CD4-positive, alpha-beta T cell treated with Interleukin-2 at 100 ng/mL for 4 hours (primary cell): ENCODE data around the gene CD300A.

Experiments
- DNase-seq: peaks from one replicate; pipeline ENCODE4 v3.0.0-alpha.2; 2020; ENCODE audit warnings: low spot score

The CD300A gene

DNA sequence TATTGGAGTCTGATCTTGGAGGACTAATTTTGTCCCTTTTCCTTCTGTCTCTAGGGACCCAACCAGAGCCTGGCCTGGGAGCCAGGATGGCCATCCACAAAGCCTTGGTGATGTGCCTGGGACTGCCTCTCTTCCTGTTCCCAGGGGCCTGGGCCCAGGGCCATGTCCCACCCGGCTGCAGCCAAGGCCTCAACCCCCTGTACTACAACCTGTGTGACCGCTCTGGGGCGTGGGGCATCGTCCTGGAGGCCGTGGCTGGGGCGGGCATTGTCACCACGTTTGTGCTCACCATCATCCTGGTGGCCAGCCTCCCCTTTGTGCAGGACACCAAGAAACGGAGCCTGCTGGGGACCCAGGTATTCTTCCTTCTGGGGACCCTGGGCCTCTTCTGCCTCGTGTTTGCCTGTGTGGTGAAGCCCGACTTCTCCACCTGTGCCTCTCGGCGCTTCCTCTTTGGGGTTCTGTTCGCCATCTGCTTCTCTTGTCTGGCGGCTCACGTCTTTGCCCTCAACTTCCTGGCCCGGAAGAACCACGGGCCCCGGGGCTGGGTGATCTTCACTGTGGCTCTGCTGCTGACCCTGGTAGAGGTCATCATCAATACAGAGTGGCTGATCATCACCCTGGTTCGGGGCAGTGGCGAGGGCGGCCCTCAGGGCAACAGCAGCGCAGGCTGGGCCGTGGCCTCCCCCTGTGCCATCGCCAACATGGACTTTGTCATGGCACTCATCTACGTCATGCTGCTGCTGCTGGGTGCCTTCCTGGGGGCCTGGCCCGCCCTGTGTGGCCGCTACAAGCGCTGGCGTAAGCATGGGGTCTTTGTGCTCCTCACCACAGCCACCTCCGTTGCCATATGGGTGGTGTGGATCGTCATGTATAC lies 26.5 kb upstream of the CD300A start:
- DNase-seq: no peak

DNA sequence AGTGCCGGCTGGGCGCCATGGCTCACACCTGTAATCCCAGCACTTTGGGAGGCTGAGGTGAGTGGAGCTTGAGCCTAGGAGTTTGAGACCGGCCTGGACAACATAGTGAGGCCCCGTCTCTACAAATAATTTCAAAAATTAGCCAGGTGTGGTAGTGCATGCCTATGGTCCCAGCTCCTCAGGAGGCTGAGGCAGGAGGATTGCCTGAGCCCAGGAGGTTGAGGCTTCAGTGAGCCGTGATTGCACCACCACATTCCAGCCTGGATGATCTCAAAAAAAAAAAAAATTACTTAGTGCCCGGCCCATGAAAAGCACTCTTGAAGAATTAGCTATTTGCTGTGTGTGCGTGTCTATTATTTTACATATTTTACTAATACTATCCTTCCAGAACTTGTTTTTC lies 24.9 kb upstream of the CD300A start:
- DNase-seq: no peak

DNA sequence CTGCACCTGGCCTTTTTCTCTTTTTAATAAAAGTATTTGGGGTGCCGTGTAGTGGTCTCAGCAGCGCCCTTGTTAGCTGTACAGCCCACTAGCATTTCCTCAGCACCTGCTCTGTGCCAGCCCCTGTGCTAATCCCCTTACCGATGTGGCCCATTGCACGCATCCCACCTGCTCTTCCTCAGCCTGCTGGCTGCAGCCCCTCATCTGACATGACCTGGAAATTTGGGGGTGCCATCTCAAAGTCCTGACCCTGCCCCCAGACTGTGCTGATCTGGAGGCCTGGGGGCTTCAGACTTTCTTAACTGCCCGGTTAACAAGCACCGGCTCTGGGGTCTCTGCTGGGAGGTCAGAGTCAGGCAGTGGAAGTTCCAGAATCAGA lies 24.2 kb upstream of the CD300A start:
- no peak for DNase-seq

DNA sequence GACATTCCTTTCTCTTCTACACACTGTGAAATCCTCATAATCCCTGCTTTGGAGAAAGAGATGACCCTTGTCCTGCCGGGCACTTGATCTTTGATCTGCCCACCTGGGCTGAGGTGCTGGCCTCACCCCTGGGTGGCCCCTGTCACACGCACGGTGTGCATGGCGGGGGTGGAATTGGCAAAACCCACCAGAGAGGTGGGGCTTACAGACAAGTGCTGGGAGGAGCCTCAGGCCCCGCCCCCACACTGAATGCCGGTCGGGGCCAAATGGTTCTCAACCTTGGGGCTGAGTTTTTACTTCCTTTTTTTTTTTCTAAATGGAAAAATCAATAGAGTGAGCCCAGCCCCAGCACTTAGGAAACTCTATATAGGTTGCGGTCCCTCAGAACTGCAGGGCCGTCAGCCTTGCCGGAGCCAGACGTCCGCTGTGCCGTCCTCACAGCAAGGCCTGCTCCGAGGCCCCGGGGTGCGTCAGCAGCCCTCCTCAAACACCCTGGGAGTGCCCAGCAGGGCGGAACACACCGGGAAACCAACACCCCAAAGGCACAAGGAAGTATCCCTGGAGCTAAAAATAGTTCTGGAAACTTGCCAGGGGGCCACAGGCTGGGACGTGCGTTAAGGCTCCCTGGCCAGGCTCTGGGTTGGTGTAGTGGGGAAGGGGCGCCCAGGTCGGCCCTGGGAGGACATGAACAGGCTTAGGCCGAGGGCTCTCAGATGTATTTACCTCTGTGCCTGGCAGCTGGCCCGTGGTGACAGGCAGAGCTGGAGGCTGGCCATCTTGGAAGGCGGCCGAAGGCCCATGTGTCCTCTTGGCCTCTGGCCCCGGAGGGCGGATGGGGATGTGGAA lies 23.5 kb upstream of the CD300A start:
- no peak for DNase-seq

DNA sequence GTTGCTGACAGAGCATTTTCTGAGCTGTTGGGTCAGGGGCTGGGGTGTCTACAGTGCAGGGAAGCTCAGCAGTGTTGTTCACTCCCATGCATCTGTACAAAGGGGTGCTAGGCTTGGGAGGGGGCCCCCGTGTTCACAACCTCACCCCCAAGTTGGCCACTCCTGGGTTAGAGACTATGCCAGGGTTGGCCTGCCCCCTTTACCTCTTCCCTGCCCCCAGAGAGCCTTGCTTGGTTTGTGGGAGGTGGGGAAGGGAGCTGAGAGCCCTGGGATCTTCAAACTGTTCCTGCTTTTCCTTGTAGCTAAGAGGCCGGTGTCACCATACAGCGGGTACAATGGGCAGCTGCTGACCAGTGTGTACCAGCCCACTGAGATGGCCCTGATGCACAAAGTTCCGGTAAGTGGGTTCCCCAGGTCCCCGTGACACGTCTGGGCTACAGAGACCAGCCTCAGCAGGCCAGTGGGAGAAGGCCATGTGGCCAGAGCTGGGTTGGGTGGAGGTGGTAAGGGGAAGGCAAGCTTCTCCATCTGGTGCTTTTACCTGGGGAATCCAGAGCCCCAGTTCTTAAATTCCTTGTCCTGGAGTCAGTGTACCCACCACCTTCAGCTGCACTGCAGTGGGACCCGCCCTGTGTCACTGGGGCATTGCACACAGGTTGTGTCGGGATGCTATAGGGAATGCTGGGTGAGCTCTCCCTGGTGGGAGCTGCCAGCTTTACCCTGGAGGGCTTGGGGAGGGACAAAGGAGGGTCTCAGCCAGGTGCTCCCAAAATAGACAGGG lies 22.7 kb upstream of the CD300A start:
- no peak for DNase-seq

DNA sequence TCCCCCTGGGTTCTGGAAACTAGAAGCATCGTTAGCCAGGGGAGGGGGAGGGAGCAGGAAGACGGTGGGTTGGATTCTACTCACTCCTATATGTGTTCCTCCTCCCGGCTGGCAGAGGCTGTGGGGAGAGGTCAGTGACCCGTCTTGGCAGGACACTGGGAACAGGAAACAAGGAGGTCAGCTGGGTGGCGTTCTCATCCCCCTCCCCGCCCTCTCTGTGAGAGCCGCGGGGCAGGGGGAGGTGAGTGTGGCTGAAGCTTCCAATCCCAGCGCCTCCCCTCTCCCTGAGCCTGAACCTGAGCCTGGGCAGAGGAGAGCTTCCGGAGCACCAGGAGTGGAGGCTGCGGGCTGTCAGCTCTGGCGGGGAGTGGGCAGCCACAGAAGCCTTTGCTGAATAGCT lies 22.0 kb upstream of the CD300A start:
- DNase-seq: no peak

DNA sequence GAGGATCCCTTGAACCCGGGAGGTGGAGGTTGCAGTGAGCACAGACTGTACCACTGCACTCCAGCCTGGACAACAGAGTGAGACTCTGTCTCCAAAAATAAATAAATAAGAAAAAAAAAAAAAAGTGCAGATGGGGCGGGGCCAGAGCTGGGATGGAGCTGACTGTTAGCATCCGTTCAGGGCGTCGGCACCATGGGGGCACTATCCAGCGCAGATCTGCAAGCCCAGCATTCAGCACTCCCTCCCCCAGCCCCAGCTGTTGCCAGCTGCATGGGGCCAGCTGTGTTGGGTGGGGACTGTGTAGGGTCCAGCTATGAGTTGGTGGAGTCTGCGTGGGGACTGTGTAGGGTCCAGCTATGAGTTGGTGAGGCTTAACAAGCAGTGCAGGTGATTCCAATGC lies 21.3 kb upstream of the CD300A start:
- DNase-seq: no peak

DNA sequence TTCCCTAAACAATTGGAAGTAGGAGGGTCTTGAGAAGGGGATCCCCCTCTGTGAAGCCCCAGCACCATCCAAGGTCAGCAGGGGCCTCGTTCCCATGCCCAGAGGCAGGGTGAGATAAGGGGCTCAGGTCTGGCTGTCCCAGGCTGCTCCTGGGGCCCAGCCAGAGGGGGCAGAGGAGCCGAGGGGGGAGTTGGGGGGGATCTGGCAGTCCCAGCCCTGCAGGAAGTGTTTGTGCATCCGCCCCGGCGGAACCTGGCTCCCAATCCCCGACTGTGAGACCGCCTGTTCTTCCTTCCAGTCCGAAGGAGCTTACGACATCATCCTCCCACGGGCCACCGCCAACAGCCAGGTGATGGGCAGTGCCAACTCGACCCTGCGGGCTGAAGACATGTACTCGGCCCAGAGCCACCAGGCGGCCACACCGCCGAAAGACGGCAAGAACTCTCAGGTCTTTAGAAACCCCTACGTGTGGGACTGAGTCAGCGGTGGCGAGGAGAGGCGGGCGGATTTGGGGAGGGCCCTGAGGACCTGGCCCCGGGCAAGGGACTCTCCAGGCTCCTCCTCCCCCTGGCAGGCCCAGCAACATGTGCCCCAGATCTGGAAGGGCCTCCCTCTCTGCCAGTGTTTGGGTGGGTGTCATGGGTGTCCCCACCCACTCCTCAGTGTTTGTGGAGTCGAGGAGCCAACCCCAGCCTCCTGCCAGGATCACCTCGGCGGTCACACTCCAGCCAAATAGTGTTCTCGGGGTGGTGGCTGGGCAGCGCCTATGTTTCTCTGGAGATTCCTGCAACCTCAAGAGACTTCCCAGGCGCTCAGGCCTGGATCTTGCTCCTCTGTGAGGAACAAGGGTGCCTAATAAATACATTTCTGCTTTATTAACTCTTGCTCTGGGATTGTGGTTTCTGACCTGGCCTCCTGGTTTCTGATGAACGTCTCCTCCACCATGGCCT lies 19.6 kb upstream of the CD300A start:
- DNase-seq: no peak

DNA sequence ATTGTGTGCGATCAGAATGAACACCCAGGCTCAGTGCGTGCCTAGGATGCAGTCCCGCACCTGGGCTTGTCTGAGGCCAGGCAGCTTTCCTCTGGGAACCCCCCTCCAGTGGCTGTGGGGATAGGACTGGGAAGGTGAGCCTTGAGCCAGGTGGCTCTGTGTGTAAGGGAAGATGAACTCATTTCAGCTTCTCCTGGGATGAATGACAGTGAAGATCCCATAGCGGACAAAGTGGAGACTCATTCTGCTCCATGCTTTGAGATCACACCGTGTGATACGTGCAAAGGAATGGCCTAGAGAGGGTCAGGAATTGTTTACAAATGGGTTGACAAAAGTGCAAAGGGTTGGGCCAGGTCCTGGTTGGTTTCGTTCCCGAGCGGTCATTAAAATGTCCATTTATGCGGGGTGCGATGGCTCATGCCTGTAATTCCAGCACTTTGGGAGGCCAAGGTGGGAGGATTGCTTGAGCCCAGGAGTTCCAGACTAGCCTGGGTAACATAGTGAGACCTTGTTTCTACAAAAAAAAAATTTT lies 18.7 kb upstream of the CD300A start:
- no peak for DNase-seq

DNA sequence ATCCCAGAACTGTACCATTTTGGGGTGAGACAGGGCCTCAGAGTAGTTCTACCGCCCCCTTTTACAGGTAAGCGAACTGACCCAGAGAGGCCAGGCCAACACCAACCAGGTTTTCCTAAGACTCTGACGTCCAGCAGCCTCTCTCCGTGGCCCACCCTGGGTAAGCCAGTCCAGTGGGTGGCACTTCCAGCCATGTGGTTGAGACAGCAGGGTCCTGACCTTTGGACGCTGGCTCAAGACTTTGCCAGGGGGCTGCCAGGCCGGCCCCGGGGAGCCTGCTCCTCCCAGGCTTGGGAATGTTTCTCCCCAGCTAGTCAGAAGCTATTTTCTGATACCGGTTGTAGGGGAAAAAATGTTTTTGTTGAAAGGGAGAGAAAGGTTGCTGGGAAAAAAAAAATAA lies 17.7 kb upstream of the CD300A start:
- DNase-seq: no peak

DNA sequence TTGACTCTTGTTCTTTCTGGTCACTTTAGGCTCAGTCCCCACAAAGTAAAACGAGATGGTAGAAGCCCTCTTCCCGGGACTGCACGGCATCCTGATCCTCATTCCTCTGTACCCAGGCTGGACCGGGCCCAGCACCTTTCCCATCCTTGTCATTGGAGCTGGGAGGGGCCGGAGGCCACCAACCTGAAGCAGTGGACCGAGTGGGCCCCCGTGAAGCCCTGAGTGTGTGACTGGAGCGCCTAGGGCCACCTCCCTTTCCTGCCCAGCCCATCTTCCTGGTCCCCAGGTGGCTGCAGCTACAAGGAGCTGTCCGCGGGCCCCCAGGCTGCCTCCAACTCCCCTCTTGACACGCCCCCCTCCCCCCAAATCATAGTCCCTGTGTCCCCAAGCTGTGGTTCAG lies 17.1 kb upstream of the CD300A start:
- no peak for DNase-seq

DNA sequence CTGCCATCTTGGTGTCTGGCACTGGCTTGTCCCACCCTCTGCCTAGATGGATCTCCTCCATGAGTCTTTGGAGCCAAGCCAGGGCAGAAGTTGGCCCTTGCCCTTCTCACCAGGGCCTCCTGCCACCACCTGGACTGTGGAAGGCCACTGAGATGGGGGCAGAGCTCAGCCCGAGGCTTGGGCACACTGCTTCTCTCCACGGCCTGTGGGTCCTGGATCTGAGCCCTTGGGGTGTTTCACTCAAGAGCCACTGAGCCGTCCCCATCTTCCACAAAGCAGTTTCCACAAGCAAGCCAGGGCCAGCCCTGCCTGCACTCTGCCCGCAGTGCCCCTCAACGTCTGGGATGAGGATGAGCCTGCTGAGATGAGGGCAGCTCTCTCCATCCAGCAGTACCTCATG lies 16.7 kb upstream of the CD300A start:
- no peak for DNase-seq

DNA sequence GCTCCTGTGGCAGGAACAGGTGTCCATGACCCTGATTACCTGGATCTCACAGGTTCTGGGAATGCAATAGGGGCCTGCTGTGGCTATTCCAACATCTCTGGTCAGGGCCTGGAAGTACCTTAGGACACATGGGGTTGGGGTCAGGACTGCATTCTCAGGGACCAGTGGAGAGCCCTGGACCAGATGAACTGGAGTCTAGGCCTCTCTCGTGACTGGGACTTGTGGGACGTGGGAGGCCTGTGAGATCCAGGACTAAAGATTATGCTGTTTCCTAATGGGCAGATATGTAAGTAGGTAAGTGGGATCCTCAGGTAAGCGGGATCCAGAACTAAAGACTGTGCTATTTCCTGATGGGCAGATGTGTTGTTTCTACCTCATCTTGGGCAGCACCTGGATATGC lies 16.2 kb upstream of the CD300A start:
- no peak for DNase-seq

DNA sequence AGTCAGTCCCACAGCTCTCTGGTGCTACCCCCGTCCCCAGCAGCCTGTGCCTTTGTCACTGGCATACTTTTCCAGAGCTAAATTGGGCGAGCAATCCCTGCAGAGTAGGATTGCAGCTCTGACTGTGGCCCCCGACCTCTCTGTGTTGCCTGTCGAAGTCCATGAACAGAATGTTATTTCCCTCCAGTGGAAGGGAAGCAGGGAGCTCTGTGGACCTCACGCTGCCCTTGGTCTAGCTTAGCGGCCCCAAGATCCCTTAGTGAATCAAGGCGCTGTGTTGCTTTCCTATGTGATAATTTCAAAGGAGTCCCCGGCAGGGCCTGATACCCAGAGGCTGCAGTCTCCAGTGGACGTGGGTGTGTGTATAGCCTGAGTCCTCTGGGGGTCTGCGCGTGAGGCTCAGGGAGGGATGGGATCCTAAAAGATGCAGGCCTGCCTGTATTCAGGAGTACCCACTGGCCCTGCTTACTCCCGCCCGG lies 15.5 kb upstream of the CD300A start:
- no peak for DNase-seq

DNA sequence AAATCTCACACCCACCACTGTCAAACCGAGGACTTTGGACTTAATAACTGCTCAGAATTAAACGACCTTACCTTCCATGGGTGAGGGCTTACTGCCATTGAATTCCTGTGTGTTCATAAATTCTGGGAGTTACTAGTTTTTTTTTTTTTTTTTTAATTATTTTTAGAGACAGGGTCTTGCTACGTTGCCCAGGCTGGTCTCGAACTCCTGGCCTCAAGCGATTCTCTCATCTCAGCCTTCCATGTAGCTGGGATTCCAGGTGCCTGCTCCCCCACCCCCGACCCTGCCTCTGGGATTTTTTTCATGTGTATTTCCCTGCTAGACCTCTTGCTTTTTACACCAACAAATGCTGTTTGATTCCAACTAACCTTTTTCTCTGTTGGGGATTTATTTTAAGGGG lies 14.9 kb upstream of the CD300A start:
- no peak for DNase-seq

DNA sequence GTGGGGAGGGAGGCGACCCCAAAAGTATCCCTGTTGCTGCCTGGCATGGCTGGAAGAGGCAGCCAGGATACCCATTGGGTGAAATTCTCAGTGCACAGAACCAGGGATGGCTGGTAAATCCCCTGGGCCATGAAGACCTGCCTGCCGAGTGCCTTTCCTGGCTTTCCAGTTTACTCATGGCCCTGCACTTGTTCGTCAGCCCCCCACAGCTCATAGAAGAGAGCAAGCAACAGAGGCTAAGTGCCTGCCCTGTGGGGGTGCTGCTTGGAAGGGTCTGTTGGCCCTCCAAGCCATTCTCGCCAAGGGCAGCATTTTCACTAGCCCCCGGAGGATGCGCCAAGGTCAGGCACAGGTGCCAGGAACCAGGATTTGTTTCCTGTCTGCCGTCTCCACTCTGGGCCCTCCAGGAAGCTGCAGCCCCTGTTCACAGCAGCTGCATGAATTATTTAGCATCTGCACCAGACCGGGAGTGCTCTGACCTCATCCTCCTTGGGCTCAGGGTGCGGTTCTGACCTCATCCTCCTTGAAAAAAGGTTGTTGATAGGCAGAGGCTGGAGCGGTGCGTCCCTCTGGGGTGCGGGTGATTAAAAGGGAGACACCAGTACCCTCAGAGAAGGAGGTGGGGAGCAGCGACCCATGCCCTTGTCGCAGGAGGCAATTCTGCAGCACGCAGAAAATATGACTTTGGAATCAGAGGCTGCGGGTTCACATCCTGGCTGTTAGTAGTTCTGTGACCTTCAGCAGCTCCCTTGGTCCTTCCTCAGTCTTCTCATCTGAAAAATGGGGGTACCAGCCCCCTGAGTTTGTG lies 14.2 kb upstream of the CD300A start:
- no peak for DNase-seq

DNA sequence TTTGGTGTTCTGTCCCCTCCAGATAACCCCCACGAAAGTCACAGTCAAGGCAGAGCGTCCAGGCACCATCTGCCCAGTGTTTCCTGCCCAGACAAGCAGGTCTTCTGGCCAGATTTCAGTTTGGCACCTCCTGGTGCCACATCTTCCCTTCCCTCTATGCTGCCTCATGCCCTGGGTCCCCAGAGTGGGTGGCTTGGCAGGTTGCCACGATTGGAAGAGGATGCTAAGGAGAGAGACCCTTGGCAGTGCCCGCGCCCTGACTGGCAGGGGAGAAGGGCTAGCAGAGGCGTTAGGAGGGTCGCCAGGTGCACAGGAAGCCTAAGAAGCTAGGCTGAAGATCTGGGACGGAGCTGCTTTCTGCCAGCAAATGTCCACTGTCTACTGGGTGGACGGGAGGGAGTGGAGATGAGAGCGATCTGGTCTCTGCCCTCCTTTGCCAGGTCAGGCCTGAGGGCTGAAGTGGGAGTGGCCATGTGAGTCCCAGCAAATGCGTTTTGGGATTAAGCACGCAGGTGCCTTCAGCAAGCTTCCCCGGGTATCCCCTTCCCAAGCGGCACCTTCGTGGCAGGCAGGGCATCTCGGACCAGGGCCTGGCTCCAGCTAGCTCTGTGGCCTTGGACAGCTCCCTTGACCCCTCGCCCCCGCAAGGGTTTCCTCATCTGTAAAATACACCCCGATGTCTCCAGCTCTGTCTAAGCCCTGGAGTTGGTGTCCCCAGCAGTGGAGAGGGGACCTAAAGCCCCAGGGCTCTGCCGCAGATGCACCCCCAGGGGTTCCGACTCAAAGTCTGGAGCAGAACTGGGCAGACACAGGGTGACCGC lies 13.4 kb upstream of the CD300A start:
- DNase-seq: no peak

DNA sequence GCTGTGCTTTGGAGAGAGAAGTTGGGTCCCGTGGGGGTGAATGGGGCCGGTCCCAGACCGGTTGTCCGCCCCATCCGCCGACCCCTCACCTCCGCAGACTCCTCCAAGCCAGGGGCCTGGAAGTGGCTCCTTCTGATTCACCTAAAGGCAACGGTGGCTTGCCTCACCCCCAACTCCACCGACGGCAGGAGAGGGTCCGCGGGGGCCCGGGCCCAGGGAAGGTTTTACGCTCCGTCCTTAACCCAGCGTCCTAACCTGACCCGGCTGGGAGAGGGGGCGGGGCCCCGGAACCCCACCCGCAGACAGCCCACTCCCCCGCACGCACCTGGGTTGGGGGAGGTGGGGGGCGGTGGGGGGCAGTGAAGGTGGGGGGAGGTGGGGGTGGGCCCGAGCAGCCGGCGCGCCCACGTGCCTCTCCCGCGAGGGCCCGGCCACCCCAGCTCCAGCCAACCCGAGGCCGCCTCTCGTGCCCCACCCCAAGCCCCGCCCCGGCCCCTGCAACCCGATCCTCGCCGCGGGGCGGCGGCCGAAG lies 12.7 kb upstream of the CD300A start:
- DNase-seq: peak; percentile 63
